ENCODE measurements around the gene BMP6.

DNA sequence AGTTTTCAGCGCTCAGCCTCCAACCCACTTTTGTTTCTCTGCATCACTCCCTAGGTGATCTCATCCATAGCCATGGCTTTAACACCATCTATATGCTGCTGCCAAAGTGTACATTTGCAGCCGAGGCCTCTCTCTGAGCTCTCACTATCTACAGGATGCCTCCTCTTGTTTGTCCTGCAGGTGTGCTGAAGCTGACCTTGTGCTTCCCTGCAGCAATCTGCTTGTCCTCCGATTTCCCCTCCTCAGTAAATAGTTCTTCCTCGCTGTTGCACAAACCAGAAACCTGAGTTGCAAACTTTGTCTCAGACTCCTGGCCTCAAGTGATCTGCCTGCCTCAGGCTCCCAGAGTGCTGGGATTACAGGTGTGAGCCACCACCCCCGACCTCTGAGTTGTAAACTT is 188.4 kb downstream of the BMP6 start:
- TF ChIP-seq POLR2AphosphoS5 (IDR thresholded peaks at IDR 0.05; ENCODE audit: low read depth, low read length) (no peak), TAF1 (IDR thresholded peaks at IDR 0.05; ENCODE audit: borderline replicate concordance, insufficient read depth, low read length) (no peak), SIN3A (IDR thresholded peaks at IDR 0.05; ENCODE audit: borderline replicate concordance, insufficient read depth, low read length) (no peak), FOXP2 (optimal IDR thresholded peaks at IDR 0.05; ENCODE audit: borderline replicate concordance, extremely low read depth, extremely low read length, insufficient read depth) (no peak)
- TF ChIP-seq, protein P1, sequence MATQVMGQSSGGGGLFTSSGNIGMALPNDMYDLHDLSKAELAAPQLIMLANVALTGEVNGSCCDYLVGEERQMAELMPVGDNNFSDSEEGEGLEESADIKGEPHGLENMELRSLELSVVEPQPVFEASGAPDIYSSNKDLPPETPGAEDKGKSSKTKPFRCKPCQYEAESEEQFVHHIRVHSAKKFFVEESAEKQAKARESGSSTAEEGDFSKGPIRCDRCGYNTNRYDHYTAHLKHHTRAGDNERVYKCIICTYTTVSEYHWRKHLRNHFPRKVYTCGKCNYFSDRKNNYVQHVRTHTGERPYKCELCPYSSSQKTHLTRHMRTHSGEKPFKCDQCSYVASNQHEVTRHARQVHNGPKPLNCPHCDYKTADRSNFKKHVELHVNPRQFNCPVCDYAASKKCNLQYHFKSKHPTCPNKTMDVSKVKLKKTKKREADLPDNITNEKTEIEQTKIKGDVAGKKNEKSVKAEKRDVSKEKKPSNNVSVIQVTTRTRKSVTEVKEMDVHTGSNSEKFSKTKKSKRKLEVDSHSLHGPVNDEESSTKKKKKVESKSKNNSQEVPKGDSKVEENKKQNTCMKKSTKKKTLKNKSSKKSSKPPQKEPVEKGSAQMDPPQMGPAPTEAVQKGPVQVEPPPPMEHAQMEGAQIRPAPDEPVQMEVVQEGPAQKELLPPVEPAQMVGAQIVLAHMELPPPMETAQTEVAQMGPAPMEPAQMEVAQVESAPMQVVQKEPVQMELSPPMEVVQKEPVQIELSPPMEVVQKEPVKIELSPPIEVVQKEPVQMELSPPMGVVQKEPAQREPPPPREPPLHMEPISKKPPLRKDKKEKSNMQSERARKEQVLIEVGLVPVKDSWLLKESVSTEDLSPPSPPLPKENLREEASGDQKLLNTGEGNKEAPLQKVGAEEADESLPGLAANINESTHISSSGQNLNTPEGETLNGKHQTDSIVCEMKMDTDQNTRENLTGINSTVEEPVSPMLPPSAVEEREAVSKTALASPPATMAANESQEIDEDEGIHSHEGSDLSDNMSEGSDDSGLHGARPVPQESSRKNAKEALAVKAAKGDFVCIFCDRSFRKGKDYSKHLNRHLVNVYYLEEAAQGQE (IDR thresholded peaks at IDR 0.05; ENCODE audit: insufficient read depth in 1 of 2, low read depth in 2 of 2, low read length in 2 of 2): no peak
